Measurements from ENCODE around the gene KCNAB1.

DNA sequence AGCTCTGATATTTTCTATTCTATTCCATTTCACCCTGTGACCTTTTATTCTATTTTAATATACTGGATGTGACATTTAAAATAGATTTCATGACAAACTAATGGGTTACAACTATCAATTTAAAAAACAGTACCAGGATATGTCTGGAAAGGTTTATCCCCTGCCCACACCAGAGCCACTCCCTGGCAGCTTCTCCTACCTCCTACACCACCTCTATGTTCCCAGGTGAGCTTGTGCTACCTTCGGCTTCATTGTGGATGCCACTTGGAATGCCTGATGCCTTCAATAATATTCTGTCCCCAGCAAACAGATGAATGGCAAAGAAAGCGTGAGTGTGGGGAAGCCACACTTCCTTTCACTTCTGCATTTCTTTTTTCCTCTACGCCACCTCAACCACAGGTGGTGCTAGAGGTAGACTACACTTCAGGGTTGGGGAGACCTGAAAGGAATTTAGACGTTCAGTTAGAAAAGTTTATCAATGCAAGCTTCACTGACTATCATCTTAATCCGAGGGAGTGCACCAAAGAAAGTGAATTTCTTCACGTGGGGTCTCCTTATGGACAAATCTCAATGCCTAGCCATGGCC is 221.5 kb downstream of the KCNAB1 start:
- TF ChIP-seq ZNF384 (IDR thresholded peaks at IDR 0.05) (no peak), SP1 (IDR thresholded peaks at IDR 0.05) (no peak), CTBP1 (IDR thresholded peaks at IDR 0.05; ENCODE audit: borderline replicate concordance) (no peak), LEF1 (IDR thresholded peaks at IDR 0.05; ENCODE audit: borderline replicate concordance) (no peak), SUZ12 (IDR thresholded peaks at IDR 0.05) (no peak), FOXM1 (IDR thresholded peaks at IDR 0.05; ENCODE audit: borderline replicate concordance) (no peak), NFRKB (IDR thresholded peaks at IDR 0.05) (no peak)

Data from HEK293T (cell line).